Dermis blood vessel endothelial cell (primary cell): ENCODE measurements around the gene CLASP1. TPM values are rescaled to one million over a fixed set of nuclear protein-coding genes. Genes with fewer than 3 reads are reported as not detected.
"Not testable (repeated sequence)": the region's sequence is repeated elsewhere in the genome, so short reads cannot be mapped to it uniquely, and the experiment has no call there.

Experiments used
- DNase-seq: peaks from one replicate; pipeline ENCODE4 v3.0.0; 2010
- total RNA-seq: library from RNA; depleted of rRNA; stranded (reverse); fragments of >200 nt; gene quantifications from 2 replicates; pipeline ENCODE4 v1.2.3, GENCODE V29; 2014

CLASP1 gene
- total RNA-seq = 51.9 and 67.7 TPM in 2 replicates

- DNase-seq = no peak
These were observed at the start of gene CLASP1 for GRCh38 chr2:121649149-121649595. Gene CLASP1, minus strand, starts transcription at chr2:121649462. Its CDS starts 43,567 bp downstream, at chr2:121605895.

GRCh38 chr2:121698318-121698930 lies 49.2 kb upstream of the CLASP1 start:
- DNase-seq = no peak

GRCh38 chr2:121697108-121697631 lies 47.9 kb upstream of the CLASP1 start:
- peak; percentile 60 for DNase-seq

- no peak for DNase-seq
These were observed 47.2 kb upstream of the CLASP1 start for GRCh38 chr2:121696410-121696930.

GRCh38 chr2:121695171-121695451 lies 45.8 kb upstream of the CLASP1 start:
- DNase-seq = no peak

- DNase-seq = no peak
These were observed 45.3 kb upstream of the CLASP1 start for GRCh38 chr2:121694398-121695170.

- not testable (repeated sequence) for DNase-seq
These were observed 41.3 kb upstream of the CLASP1 start for GRCh38 chr2:121690572-121690971.

- no peak for DNase-seq
These were observed 40.8 kb upstream of the CLASP1 start for GRCh38 chr2:121690095-121690494.

GRCh38 chr2:121689356-121689755 lies 40.1 kb upstream of the CLASP1 start:
- peak; percentile 87 for DNase-seq

- no peak for DNase-seq
These were observed 39.6 kb upstream of the CLASP1 start for GRCh38 chr2:121688820-121689219.

GRCh38 chr2:121686902-121687301 lies 37.6 kb upstream of the CLASP1 start:
- no peak for DNase-seq

- DNase-seq = no peak
These were observed 37.0 kb upstream of the CLASP1 start for GRCh38 chr2:121686218-121686617.

- no peak for DNase-seq
These were observed 33.4 kb upstream of the CLASP1 start for GRCh38 chr2:121682396-121683298.

- no peak for DNase-seq
These were observed 28.6 kb upstream of the CLASP1 start for GRCh38 chr2:121677855-121678254.

- DNase-seq = not testable (repeated sequence)
These were observed 22.4 kb upstream of the CLASP1 start for GRCh38 chr2:121671621-121672020.

- DNase-seq = no peak
These were observed 20.9 kb upstream of the CLASP1 start for GRCh38 chr2:121670181-121670580.

GRCh38 chr2:121667618-121668017 lies 18.4 kb upstream of the CLASP1 start:
- no peak for DNase-seq

GRCh38 chr2:121666042-121666441 lies 16.8 kb upstream of the CLASP1 start:
- no peak for DNase-seq

GRCh38 chr2:121665504-121665903 lies 16.2 kb upstream of the CLASP1 start:
- DNase-seq = no peak

GRCh38 chr2:121664713-121665112 lies 15.5 kb upstream of the CLASP1 start:
- no peak for DNase-seq

- peak; percentile 9 for DNase-seq
These were observed 14.8 kb upstream of the CLASP1 start for GRCh38 chr2:121664086-121664485.

GRCh38 chr2:121663434-121663833 lies 14.2 kb upstream of the CLASP1 start:
- DNase-seq = no peak

- DNase-seq = no peak
These were observed 13.4 kb upstream of the CLASP1 start for GRCh38 chr2:121662656-121663055.
